ENCODE data around the gene CDH13.

CDH13 gene

GRCh38 chr16:82867485-82867884 lies 240.7 kb downstream of the CDH13 start:
- CTCF ChIA-PET: no interaction called here
- no peak for TF ChIP-seq CTCF (IDR thresholded peaks at IDR 0.05; ENCODE audit: control extremely low read depth, extremely low read depth, low read depth, missing control alignments)
- DNase-seq (ENCODE audit: extremely low spot score): no peak
- POLR2A ChIA-PET: no interaction called here

GRCh38 chr16:82874271-82874670 lies 247.5 kb downstream of the CDH13 start:
- POLR2A ChIA-PET: no interaction called here
- CTCF ChIA-PET: no interaction called here

GRCh38 chr16:82874672-82875071 lies 247.9 kb downstream of the CDH13 start:
- no peak for DNase-seq (ENCODE audit: extremely low spot score)
- ChIA-PET POLR2A (no interaction called here), CTCF (no interaction called here)
- TF ChIP-seq CTCF (IDR thresholded peaks at IDR 0.05; ENCODE audit: control extremely low read depth, extremely low read depth, low read depth, missing control alignments): no peak

More at GRCh38 chr16:82874271-82874670, 247.5 kb downstream of the CDH13 start:
- no peak for TF ChIP-seq CTCF (IDR thresholded peaks at IDR 0.05; ENCODE audit: control extremely low read depth, extremely low read depth, low read depth, missing control alignments)
- no peak for DNase-seq (ENCODE audit: extremely low spot score)

- CTCF ChIA-PET: interaction anchor here (1.4 kb wide), 1 partner anchor 17 kb away, joined by 3 read pairs; no protein-coding TSS in a partner anchor
- no peak for DNase-seq (ENCODE audit: extremely low spot score)
- TF ChIP-seq CTCF (IDR thresholded peaks at IDR 0.05; ENCODE audit: control extremely low read depth, extremely low read depth, low read depth, missing control alignments): no peak
- POLR2A ChIA-PET: no interaction called here
Observed at GRCh38 chr16:82876951-82877350, 250.2 kb downstream of the CDH13 start.

- no peak for DNase-seq (ENCODE audit: extremely low spot score)
- POLR2A ChIA-PET: no interaction called here
- CTCF ChIA-PET: no interaction called here
- no peak for TF ChIP-seq CTCF (IDR thresholded peaks at IDR 0.05; ENCODE audit: control extremely low read depth, extremely low read depth, low read depth, missing control alignments)
Observed at GRCh38 chr16:82878466-82878865, 251.7 kb downstream of the CDH13 start.

GRCh38 chr16:82880346-82880745 lies 253.6 kb downstream of the CDH13 start:
- CTCF ChIA-PET: no interaction called here
- POLR2A ChIA-PET: no interaction called here
- no peak for DNase-seq (ENCODE audit: extremely low spot score)
- no peak for TF ChIP-seq CTCF (IDR thresholded peaks at IDR 0.05; ENCODE audit: control extremely low read depth, extremely low read depth, low read depth, missing control alignments)

- CTCF ChIA-PET: no interaction called here
- POLR2A ChIA-PET: no interaction called here
- no peak for DNase-seq (ENCODE audit: extremely low spot score)
- no peak for TF ChIP-seq CTCF (IDR thresholded peaks at IDR 0.05; ENCODE audit: control extremely low read depth, extremely low read depth, low read depth, missing control alignments)
Observed at GRCh38 chr16:82881516-82881915, 254.7 kb downstream of the CDH13 start.

Data from GM10248 (cell line).